Neural cell (in vitro differentiated cells): ENCODE data around the gene LPCAT3. TPM values are rescaled to one million over a fixed set of nuclear protein-coding genes. Genes with fewer than 3 reads are reported as not detected.

Source experiments
- H2AFZ ChIP-seq: fragments of 200-600, 300-800 bp; sonication (generic), shearing (Covaris generic); 2 replicates; pipeline ENCODE4 v1.6.0; 2014; ENCODE audit warnings: low read depth, mild to moderate bottlenecking, antibody characterized with exemption, low read length, moderate library complexity
- H3F3A ChIP-seq: fragments of 200-600 bp; shearing (Covaris generic); 2 replicates; pipeline ENCODE4 v1.6.1; 2016; ENCODE audit warnings: mild to moderate bottlenecking, moderate library complexity, mixed read lengths, antibody characterized with exemption, low read length; ENCODE audit not compliant: insufficient read depth, poor library complexity, severe bottlenecking
- H3K27ac ChIP-seq: fragments of 200-600, 300-800 bp; sonication (generic), shearing (Covaris generic); 2 replicates; pipeline ENCODE4 v1.5.1; 2014; ENCODE audit warnings: mild to moderate bottlenecking, low read length, moderate library complexity
- H3K27me3 ChIP-seq: fragments of 300-800, 200-600 bp; sonication (generic), shearing (Covaris generic); 2 replicates; pipeline ENCODE4 v1.6.0; 2014; ENCODE audit warnings: mild to moderate bottlenecking, low read depth, low read length, moderate library complexity; ENCODE audit not compliant: insufficient read depth
- H3K36me3 ChIP-seq: fragments of 300-800, 200-600 bp; sonication (generic), shearing (Covaris generic); 2 replicates; pipeline ENCODE4 v1.5.1; 2014; ENCODE audit warnings: mild to moderate bottlenecking, antibody characterized with exemption, low read length, moderate library complexity; ENCODE audit not compliant: insufficient read depth
- H3K4me2 ChIP-seq: fragments of 300-800, 200-600 bp; sonication (generic), shearing (Covaris generic); 2 replicates; pipeline ENCODE4 v1.6.0; 2014; ENCODE audit warnings: mild to moderate bottlenecking, low read length
- H3K4me3 ChIP-seq: fragments of 300-800, 200-600 bp; sonication (generic), shearing (Covaris generic); 2 replicates; pipeline ENCODE4 v1.5.1; 2014; ENCODE audit warnings: mild to moderate bottlenecking, low read length, moderate library complexity
- H3K79me2 ChIP-seq: fragments of 200-600 bp; shearing (Covaris generic); replicated peaks from 2 replicates; pipeline ENCODE4 v1.6.0; 2014; ENCODE audit warnings: mild to moderate bottlenecking, low read length, moderate library complexity; ENCODE audit not compliant: insufficient read depth
- H3K9ac ChIP-seq: fragments of 300-800, 200-600 bp; sonication (generic), shearing (Covaris generic); 2 replicates; pipeline ENCODE4 v1.6.1; 2016; ENCODE audit warnings: mild to moderate bottlenecking, low read length, mixed read lengths
- H3K9me2 ChIP-seq: fragments of 200-600 bp; shearing (Covaris generic); 2 replicates; pipeline ENCODE4 v1.6.1; 2016; ENCODE audit warnings: mild to moderate bottlenecking, low read length, mixed read lengths; ENCODE audit not compliant: insufficient read depth
- H3K9me3 ChIP-seq: fragments of 200-600, 300-800 bp; sonication (generic), shearing (Covaris generic); 2 replicates; pipeline ENCODE4 v1.6.1; 2016; ENCODE audit warnings: mild to moderate bottlenecking, mixed run types, low read length, moderate library complexity, mixed read lengths
- H4K20me1 ChIP-seq: fragments of 200-600 bp; shearing (Covaris generic); 2 replicates; pipeline ENCODE4 v1.6.1; 2016; ENCODE audit warnings: mild to moderate bottlenecking, mixed run types; ENCODE audit not compliant: insufficient read depth
- CTCF ChIP-seq: fragments of 450-650 bp; IDR thresholded peaks from 2 replicates; pipeline ENCODE4 v1.5.1; 2014; ENCODE audit warnings: antibody characterized with exemption, mild to moderate bottlenecking, moderate library complexity; ENCODE audit not compliant: poor library complexity, severe bottlenecking
- EP300 ChIP-seq: fragments of 450-650 bp; conservative IDR thresholded peaks from 2 replicates; pipeline ENCODE4 v1.6.1; 2014; ENCODE audit warnings: antibody characterized with exemption, mild to moderate bottlenecking, moderate library complexity; ENCODE audit not compliant: poor library complexity, severe bottlenecking
- EZH2 ChIP-seq: fragments of 200-600, 300-800 bp; shearing (Covaris generic), sonication (generic); IDR thresholded peaks from 2 replicates; pipeline ENCODE4 v1.6.1; 2014; ENCODE audit warnings: antibody characterized with exemption, low read length, borderline replicate concordance, mild to moderate bottlenecking; ENCODE audit not compliant: insufficient read depth, poor library complexity, severe bottlenecking
- MXI1 ChIP-seq: fragments of 450-650 bp; conservative IDR thresholded peaks from 2 replicates; pipeline ENCODE4 v1.6.1; 2014; ENCODE audit warnings: antibody characterized with exemption, mild to moderate bottlenecking; ENCODE audit not compliant: poor library complexity, severe bottlenecking
- POLR2AphosphoS5 ChIP-seq: IDR thresholded peaks from 2 replicates; pipeline ENCODE4 v1.6.1; 2012
- RAD21 ChIP-seq: fragments of 450-650 bp; conservative IDR thresholded peaks from 2 replicates; pipeline ENCODE4 v1.6.1; 2014; ENCODE audit warnings: antibody characterized with exemption, mild to moderate bottlenecking, moderate library complexity
- REST ChIP-seq: IDR thresholded peaks from 2 replicates; pipeline ENCODE4 v1.6.1; 2012; ENCODE audit warnings: borderline replicate concordance
- SMC3 ChIP-seq: fragments of 450-650 bp; conservative IDR thresholded peaks from 2 replicates; pipeline ENCODE4 v1.6.1; 2014; ENCODE audit warnings: antibody characterized with exemption, mild to moderate bottlenecking, moderate library complexity; ENCODE audit not compliant: poor library complexity
- TAF1 ChIP-seq: IDR thresholded peaks from 2 replicates; pipeline ENCODE4 v1.6.1; 2012; ENCODE audit warnings: low read depth
- polyA plus RNA-seq: library from polyadenylated mRNA; depleted of rRNA; stranded (reverse); fragments of >200 nt; gene quantifications from 2 replicates; pipeline ENCODE4 v1.2.3, GENCODE V29; 2014

LPCAT3 gene
- polyA plus RNA-seq, 1 donor from 2014 or later = 14.4 TPM

- Histone ChIP-seq H3K9me2 (no peaks in the 10 kb centered on the region), H3K9ac (no peak overlapping the region), H3K4me3 (no peak overlapping the region), H3K79me2 (no peaks in the 10 kb centered on the region), H3K4me2 (no peak overlapping the region), H2AFZ (no peak overlapping the region), H3K27ac (no peak overlapping the region), H3F3A (no peaks in the 10 kb centered on the region), H3K27me3 (no peaks in the 10 kb centered on the region), H3K36me3 (peaks cover 8% of the 10 kb centered on the region), H3K9me3 (no peaks in the 10 kb centered on the region), H4K20me1 (no peaks in the 10 kb centered on the region)
- TF ChIP-seq CTCF = no peak
- TF ChIP-seq RAD21 = no peak
- no peak for TF ChIP-seq EP300
- no peak for TF ChIP-seq EZH2
- TF ChIP-seq SMC3 = no peak
- no peak for TF ChIP-seq REST
- no peak for TF ChIP-seq MXI1
- TF ChIP-seq TAF1 = no peak
- no peak for TF ChIP-seq POLR2AphosphoS5
Observed at GRCh38 chr12:6978188-6978587, 40.1 kb downstream of the LPCAT3 start.

GRCh38 chr12:6977653-6978052, 40.6 kb downstream of the LPCAT3 start:
- Histone ChIP-seq H3K36me3 (peaks cover 8% of the 10 kb centered on the region), H3K9me3 (no peaks in the 10 kb centered on the region)
- TF ChIP-seq RAD21 = no peak
- no peak for TF ChIP-seq TAF1
- no peak for TF ChIP-seq POLR2AphosphoS5
- TF ChIP-seq EZH2 = no peak
- TF ChIP-seq REST = no peak
- TF ChIP-seq CTCF = no peak
- TF ChIP-seq SMC3 = no peak
- TF ChIP-seq MXI1 = no peak
- TF ChIP-seq EP300 = no peak

More at GRCh38 chr12:6977653-6978052, 40.6 kb downstream of the LPCAT3 start:
- H3K27ac ChIP-seq = no peak overlapping the region
- no peaks in the 10 kb centered on the region for H3K27me3 ChIP-seq
- H4K20me1 ChIP-seq = no peaks in the 10 kb centered on the region
- H3K9ac ChIP-seq = no peak overlapping the region
- no peak overlapping the region for H2AFZ ChIP-seq
- no peak overlapping the region for H3K4me2 ChIP-seq
- peaks cover under 1% of the 10 kb centered on the region for H3K79me2 ChIP-seq
- H3F3A ChIP-seq = no peaks in the 10 kb centered on the region
- H3K9me2 ChIP-seq = no peaks in the 10 kb centered on the region
- no peak overlapping the region for H3K4me3 ChIP-seq
